ENCODE data around the gene NEU2. TPM values are rescaled to one million over a fixed set of nuclear protein-coding genes. Genes with fewer than 3 reads are reported as not detected.

Gene NEU2
- total and polyA plus RNA-seq, 9 of the 15 experiments (the other 6 are each of a cell fraction or from before 2014, with no cell fraction given), result not detected

DNA sequence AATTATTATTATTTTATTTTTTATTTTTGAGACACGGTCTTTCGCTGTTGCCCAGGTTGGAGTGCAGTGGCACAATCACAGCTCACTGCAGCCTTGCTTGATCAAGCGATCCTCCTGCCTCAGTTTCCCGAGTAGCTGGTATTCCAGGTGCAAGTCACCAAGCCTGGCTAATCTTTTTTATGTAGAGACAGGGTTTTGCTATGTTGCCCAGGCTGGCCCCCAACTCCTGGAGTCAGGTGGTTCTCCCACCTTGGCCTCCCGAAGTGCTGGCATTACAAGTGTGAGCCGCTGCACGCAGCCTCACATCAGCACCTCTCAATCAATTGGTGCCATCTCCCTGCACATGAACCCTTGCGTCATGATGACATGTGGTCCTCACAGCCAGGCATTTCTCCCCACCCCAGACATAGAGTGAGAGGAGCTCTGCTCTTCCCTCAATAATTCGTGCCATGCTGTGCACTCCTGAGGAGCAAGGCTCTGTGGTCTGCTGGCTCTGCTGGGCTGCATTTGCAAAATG lies 33.5 kb downstream of the NEU2 start (continued):
- TF ChIP-seq, protein P1, sequence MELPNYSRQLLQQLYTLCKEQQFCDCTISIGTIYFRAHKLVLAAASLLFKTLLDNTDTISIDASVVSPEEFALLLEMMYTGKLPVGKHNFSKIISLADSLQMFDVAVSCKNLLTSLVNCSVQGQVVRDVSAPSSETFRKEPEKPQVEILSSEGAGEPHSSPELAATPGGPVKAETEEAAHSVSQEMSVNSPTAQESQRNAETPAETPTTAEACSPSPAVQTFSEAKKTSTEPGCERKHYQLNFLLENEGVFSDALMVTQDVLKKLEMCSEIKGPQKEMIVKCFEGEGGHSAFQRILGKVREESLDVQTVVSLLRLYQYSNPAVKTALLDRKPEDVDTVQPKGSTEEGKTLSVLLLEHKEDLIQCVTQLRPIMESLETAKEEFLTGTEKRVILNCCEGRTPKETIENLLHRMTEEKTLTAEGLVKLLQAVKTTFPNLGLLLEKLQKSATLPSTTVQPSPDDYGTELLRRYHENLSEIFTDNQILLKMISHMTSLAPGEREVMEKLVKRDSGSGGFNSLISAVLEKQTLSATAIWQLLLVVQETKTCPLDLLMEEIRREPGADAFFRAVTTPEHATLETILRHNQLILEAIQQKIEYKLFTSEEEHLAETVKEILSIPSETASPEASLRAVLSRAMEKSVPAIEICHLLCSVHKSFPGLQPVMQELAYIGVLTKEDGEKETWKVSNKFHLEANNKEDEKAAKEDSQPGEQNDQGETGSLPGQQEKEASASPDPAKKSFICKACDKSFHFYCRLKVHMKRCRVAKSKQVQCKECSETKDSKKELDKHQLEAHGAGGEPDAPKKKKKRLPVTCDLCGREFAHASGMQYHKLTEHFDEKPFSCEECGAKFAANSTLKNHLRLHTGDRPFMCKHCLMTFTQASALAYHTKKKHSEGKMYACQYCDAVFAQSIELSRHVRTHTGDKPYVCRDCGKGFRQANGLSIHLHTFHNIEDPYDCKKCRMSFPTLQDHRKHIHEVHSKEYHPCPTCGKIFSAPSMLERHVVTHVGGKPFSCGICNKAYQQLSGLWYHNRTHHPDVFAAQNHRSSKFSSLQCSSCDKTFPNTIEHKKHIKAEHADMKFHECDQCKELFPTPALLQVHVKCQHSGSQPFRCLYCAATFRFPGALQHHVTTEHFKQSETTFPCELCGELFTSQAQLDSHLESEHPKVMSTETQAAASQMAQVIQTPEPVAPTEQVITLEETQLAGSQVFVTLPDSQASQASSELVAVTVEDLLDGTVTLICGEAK (IDR thresholded peaks at IDR 0.05), result no peak
- TF ChIP-seq, protein P1 (CRISPR knock-in tag; IDR thresholded peaks at IDR 0.05), result no peak
